Trophoblast cell (in vitro differentiated cells and primary cell): ENCODE results near the gene STS.
"Not testable (repeated sequence)": the region's sequence is repeated elsewhere in the genome, so short reads cannot be mapped to it uniquely, and the experiment has no call there.

ENCODE experiments used
- DNase-seq, 2 donors: peaks; one replicate each; pipeline ENCODE4 v3.0.0-alpha.2; 2016
- H2AFZ ChIP-seq: 2 replicates; pipeline ENCODE4 v1.6.1; 2013; ENCODE audit warnings: low read length, moderate library complexity, mild to moderate bottlenecking; ENCODE audit not compliant: insufficient read depth, poor library complexity
- H2AK5ac ChIP-seq: 2 replicates; pipeline ENCODE4 v1.6.1; 2013; ENCODE audit warnings: mild to moderate bottlenecking, low read length
- H2BK120ac ChIP-seq: 2 replicates; pipeline ENCODE4 v1.6.1; 2013; ENCODE audit warnings: low read length, mild to moderate bottlenecking, moderate library complexity; ENCODE audit not compliant: insufficient read depth, poor library complexity
- H2BK12ac ChIP-seq: 2 replicates; pipeline ENCODE4 v1.6.1; 2013; ENCODE audit warnings: mild to moderate bottlenecking, low read length, moderate library complexity
- H2BK5ac ChIP-seq: 2 replicates; pipeline ENCODE4 v1.6.1; 2013; ENCODE audit warnings: low read length, low read depth, moderate library complexity, mild to moderate bottlenecking; ENCODE audit not compliant: poor library complexity
- H3K14ac ChIP-seq: 2 replicates; pipeline ENCODE4 v1.6.1; 2013; ENCODE audit warnings: mild to moderate bottlenecking, low read length
- H3K18ac ChIP-seq: 2 replicates; pipeline ENCODE4 v1.6.1; 2013; ENCODE audit warnings: mild to moderate bottlenecking, low read length
- H3K23ac ChIP-seq: 2 replicates; pipeline ENCODE4 v1.6.1; 2013; ENCODE audit warnings: low read length
- H3K27ac ChIP-seq: 2 replicates; pipeline ENCODE4 v1.5.1; 2013; ENCODE audit warnings: low read depth, mild to moderate bottlenecking, inconsistent platforms, low read length, moderate library complexity
- H3K27me3 ChIP-seq: 2 replicates; pipeline ENCODE4 v1.6.1; 2013; ENCODE audit warnings: inconsistent platforms, mild to moderate bottlenecking, low read length, moderate library complexity; ENCODE audit not compliant: insufficient read depth
- H3K36me3 ChIP-seq, 2 experiments: 1 replicate in 1 of 2; 2 replicates in 1 of 2; pipeline ENCODE4 v1.6.1; 2013; ENCODE audit warnings: low read length in 2 of 2, mild to moderate bottlenecking in 2 of 2, moderate library complexity in 1 of 2; ENCODE audit not compliant: insufficient read depth in 2 of 2, control insufficient read depth in 1 of 2
- H3K4ac ChIP-seq: 2 replicates; pipeline ENCODE4 v1.6.1; 2013; ENCODE audit warnings: low read depth, mild to moderate bottlenecking, low read length, moderate library complexity
- H3K4me1 ChIP-seq, 2 experiments: 1 replicate in 1 of 2; 2 replicates in 1 of 2; pipeline ENCODE4 v1.6.1; 2013; ENCODE audit warnings: low read length in 2 of 2, mild to moderate bottlenecking in 2 of 2, moderate library complexity in 1 of 2; ENCODE audit not compliant: insufficient read depth in 2 of 2, control insufficient read depth in 1 of 2
- H3K4me2 ChIP-seq: 2 replicates; pipeline ENCODE4 v1.6.1; 2013; ENCODE audit warnings: inconsistent platforms, mild to moderate bottlenecking, low read length, moderate library complexity
- H3K4me3 ChIP-seq: 2 replicates; pipeline ENCODE4 v1.5.1; 2013; ENCODE audit warnings: mild to moderate bottlenecking, low read depth, low read length, inconsistent platforms
- H3K79me1 ChIP-seq: one replicate; pipeline ENCODE4 v1.6.1; 2013; ENCODE audit warnings: low read length
- H3K79me2 ChIP-seq: 2 replicates; pipeline ENCODE4 v1.6.1; 2013; ENCODE audit warnings: low read length, mild to moderate bottlenecking; ENCODE audit not compliant: control insufficient read depth, insufficient read depth, poor library complexity
- H3K9ac ChIP-seq: 2 replicates; pipeline ENCODE4 v1.6.1; 2013; ENCODE audit warnings: mild to moderate bottlenecking, low read length
- H3K9me3 ChIP-seq: 2 replicates; pipeline ENCODE4 v1.6.1; 2013; ENCODE audit warnings: low read depth, mild to moderate bottlenecking, control low read depth, inconsistent platforms, low read length; ENCODE audit not compliant: insufficient read depth
- H4K12ac ChIP-seq: 2 replicates; pipeline ENCODE4 v1.6.1; 2013; ENCODE audit warnings: low read depth, mild to moderate bottlenecking, low read length, moderate library complexity
- H4K8ac ChIP-seq: 2 replicates; pipeline ENCODE4 v1.6.1; 2013; ENCODE audit warnings: low read depth, mild to moderate bottlenecking, low read length, moderate library complexity
- H4K91ac ChIP-seq: one replicate; pipeline ENCODE4 v1.6.1; 2013; ENCODE audit warnings: low read depth, mild to moderate bottlenecking, low read length, moderate library complexity
- WGBS: extraction: QIAGEN DNeasy Blood & Tissue Kit; methylation state at CpG from one replicate; pipeline ENCODE4 v1.1.7; 2013; ENCODE audit warnings: missing lambda C conversion rate; ENCODE audit not compliant: insufficient read length, insufficient coverage; ENCODE audit errors: extremely low coverage; 5-methylcytosine and 5-hydroxymethylcytosine counted together

Gene STS

DNA sequence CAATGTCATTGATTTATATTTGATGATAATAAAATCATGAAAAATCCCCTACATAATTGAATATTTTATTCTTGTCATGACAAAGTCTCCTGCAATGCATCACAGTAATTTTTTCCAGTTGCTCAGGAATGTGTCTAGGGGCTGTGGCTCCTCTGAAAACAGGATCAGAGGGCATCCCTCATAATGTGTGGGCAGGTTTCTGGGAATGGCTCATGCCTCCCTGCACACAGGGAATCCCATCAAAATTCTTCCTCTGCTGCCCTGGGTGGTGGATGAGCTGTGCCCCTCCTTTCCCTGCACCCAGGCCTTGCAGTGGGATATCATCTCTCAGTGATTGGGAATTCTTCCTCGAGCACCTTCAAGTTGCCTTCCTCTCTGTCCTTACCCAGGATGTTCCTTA, 20.9 kb downstream of the STS start:
- no peak overlapping the region for H2BK120ac ChIP-seq
- H2BK5ac ChIP-seq = no peak overlapping the region
- DNase-seq = no peak
- H3K79me2 ChIP-seq = no peaks in the 10 kb centered on the region
- no peak overlapping the region for H3K4me2 ChIP-seq
- no peak overlapping the region for H3K9ac ChIP-seq
- no peak overlapping the region for H4K12ac ChIP-seq
- no peak overlapping the region for H4K91ac ChIP-seq
- no peaks in the 10 kb centered on the region for H3K4me1 ChIP-seq
- H3K27ac ChIP-seq = no peak overlapping the region
- H3K18ac ChIP-seq = no peak overlapping the region
- H2BK12ac ChIP-seq = no peak overlapping the region
- WGBS = no CpG with 5 or more reads among the region's 1 CpG
- no peak overlapping the region for H3K14ac ChIP-seq
- no peaks in the 10 kb centered on the region for H3K9me3 ChIP-seq
- H3K36me3 ChIP-seq = no peaks in the 10 kb centered on the region
- H2AK5ac ChIP-seq = no peak overlapping the region
- no peak overlapping the region for H3K4me3 ChIP-seq
- H3K27me3 ChIP-seq = no peaks in the 10 kb centered on the region
- H3K4ac ChIP-seq = no peak overlapping the region
- no peaks in the 10 kb centered on the region for H3K79me1 ChIP-seq
- H2AFZ ChIP-seq = no peak overlapping the region
- no peak overlapping the region for H3K23ac ChIP-seq
- no peak overlapping the region for H4K8ac ChIP-seq

DNA sequence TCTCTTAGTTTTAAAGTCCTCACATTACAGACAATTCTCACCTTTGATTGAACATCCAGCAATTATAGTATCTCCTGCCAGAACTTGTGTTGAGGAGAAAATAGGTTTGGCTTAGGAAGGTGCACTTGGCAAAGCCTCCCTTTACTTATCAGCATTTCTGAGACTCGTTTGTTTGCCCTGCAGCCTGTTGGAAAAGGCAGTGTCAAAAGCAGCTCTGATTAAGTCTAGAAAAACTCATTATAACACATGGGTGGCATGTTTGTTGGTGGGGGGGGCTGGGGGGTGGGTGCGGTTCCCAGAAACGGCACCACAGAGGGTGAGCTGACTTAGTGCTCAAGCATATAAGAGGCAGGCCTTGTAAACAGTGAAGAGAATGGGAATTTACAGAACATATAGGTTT, 22.1 kb downstream of the STS start:
- H3K27me3 ChIP-seq = no peaks in the 10 kb centered on the region
- no peak overlapping the region for H2BK120ac ChIP-seq
- no peak overlapping the region for H2BK12ac ChIP-seq
- no peak overlapping the region for H3K9ac ChIP-seq
- no peaks in the 10 kb centered on the region for H3K4me1 ChIP-seq
- H3K79me1 ChIP-seq = no peaks in the 10 kb centered on the region
- H2AK5ac ChIP-seq = no peak overlapping the region
- WGBS = no CpG with 5 or more reads among the region's 3 CpGs
- H3K27ac ChIP-seq = no peak overlapping the region
- H4K12ac ChIP-seq = no peak overlapping the region
- no peak overlapping the region for H4K8ac ChIP-seq
- no peak overlapping the region for H3K4ac ChIP-seq
- DNase-seq = no peak
- no peaks in the 10 kb centered on the region for H3K36me3 ChIP-seq
- H3K79me2 ChIP-seq = no peaks in the 10 kb centered on the region
- no peak overlapping the region for H2BK5ac ChIP-seq
- H3K23ac ChIP-seq = no peak overlapping the region
- no peak overlapping the region for H3K4me3 ChIP-seq
- no peak overlapping the region for H2AFZ ChIP-seq
- H4K91ac ChIP-seq = no peak overlapping the region
- H3K18ac ChIP-seq = no peak overlapping the region
- H3K4me2 ChIP-seq = no peak overlapping the region
- no peak overlapping the region for H3K14ac ChIP-seq
- H3K9me3 ChIP-seq = no peaks in the 10 kb centered on the region

- H3K18ac ChIP-seq = no peak overlapping the region
- H3K79me1 ChIP-seq = no peaks in the 10 kb centered on the region
- H2AFZ ChIP-seq = no peak overlapping the region
- no peak overlapping the region for H3K4ac ChIP-seq
- H3K9me3 ChIP-seq = no peaks in the 10 kb centered on the region
- no peak overlapping the region for H2BK120ac ChIP-seq
- no peaks in the 10 kb centered on the region for H3K36me3 ChIP-seq
- no peak overlapping the region for H3K4me2 ChIP-seq
- H3K27ac ChIP-seq = no peak overlapping the region
- H3K4me1 ChIP-seq = no peaks in the 10 kb centered on the region
- no peak overlapping the region for H3K14ac ChIP-seq
- H2BK5ac ChIP-seq = no peak overlapping the region
- WGBS = no CpG with 5 or more reads among the region's 3 CpGs
- no peak overlapping the region for H3K23ac ChIP-seq
- H3K4me3 ChIP-seq = no peak overlapping the region
- H2AK5ac ChIP-seq = no peak overlapping the region
- DNase-seq = peak; percentile 27 to 63
- no peaks in the 10 kb centered on the region for H3K27me3 ChIP-seq
- H2BK12ac ChIP-seq = no peak overlapping the region
- no peak overlapping the region for H3K9ac ChIP-seq
- H4K12ac ChIP-seq = no peak overlapping the region
- H4K8ac ChIP-seq = no peak overlapping the region
- H3K79me2 ChIP-seq = no peaks in the 10 kb centered on the region
- no peak overlapping the region for H4K91ac ChIP-seq
Measured at GRCh38 chrX:7170898-7171297, 23.4 kb downstream of the STS start.

GRCh38 chrX:7178859-7179258, 31.3 kb downstream of the STS start:
- H3K9me3 ChIP-seq, DNase-seq, H3K18ac ChIP-seq: not testable (repeated sequence)

More at GRCh38 chrX:7178859-7179258, 31.3 kb downstream of the STS start:
- no CpG with 5 or more reads among the region's 2 CpGs for WGBS
- not testable (repeated sequence) for H3K9ac ChIP-seq, H3K4me2 ChIP-seq, H4K8ac ChIP-seq, H2AK5ac ChIP-seq, H3K23ac ChIP-seq, H3K79me2 ChIP-seq, H3K4me1 ChIP-seq, H2BK120ac ChIP-seq, H3K4me3 ChIP-seq, H3K14ac ChIP-seq, H2BK12ac ChIP-seq, H2BK5ac ChIP-seq, H3K27ac ChIP-seq, H3K79me1 ChIP-seq, H2AFZ ChIP-seq, H3K36me3 ChIP-seq, H3K27me3 ChIP-seq, H4K91ac ChIP-seq, H3K4ac ChIP-seq, H4K12ac ChIP-seq
